B cell (primary cell): Measurements from ENCODE around the gene ITPR3. TPM values are rescaled to one million over a fixed set of nuclear protein-coding genes. Genes with fewer than 3 reads are reported as not detected.

Source experiments
- ATAC-seq: fragments of 200-7000 bp; cut with Tn5 transposase; one replicate; pipeline ENCODE4 v1.10.0; 2021; ENCODE audit warnings: low read depth, mild to moderate bottlenecking, moderate number of reproducible peaks, moderate library complexity
- CTCF ChIA-PET: fragments of 350-600 bp; sonication (Branson Sonifier 250); formaldehyde crosslinking; loops from one replicate; lab custom pipeline; 2021; ENCODE audit warnings: antibody characterized with exemption, inconsistent platforms; lab: Charles Lee
- POLR2A ChIA-PET: fragments of 350-600 bp; sonication (Branson Sonifier 250); formaldehyde crosslinking; loops from one replicate; lab custom pipeline; 2021; ENCODE audit warnings: antibody characterized with exemption; lab: Charles Lee
- DNase-seq: peaks from one replicate; pipeline ENCODE4 v3.0.0; 2013
- H2AFZ ChIP-seq: 2 replicates; pipeline ENCODE4 v1.6.1; 2012; ENCODE audit warnings: mild to moderate bottlenecking, low read depth, low read length; ENCODE audit not compliant: insufficient read depth, poor library complexity, severe bottlenecking
- H3K27ac ChIP-seq, 2 donors: 1 replicate in 1 of 2; 2 replicates in 1 of 2; pipeline ENCODE4 v1.5.1; 2012 to 2013; ENCODE audit warnings: low read length in 2 of 2, mild to moderate bottlenecking in 2 of 2, moderate library complexity in 1 of 2
- H3K27me3 ChIP-seq, 4 experiments: fragments of 200-600 bp in 1 of 4; sonication (generic) in 1 of 4; replicated peaks in 1 of 4; 1 replicate in 2 of 4; 2 replicates in 2 of 4; pipeline versions ENCODE4 v1.6.1 to v1.7.0; 2013 to 2016; ENCODE audit warnings: low read length in 3 of 4, mild to moderate bottlenecking in 2 of 4, mixed read lengths in 1 of 4, moderate library complexity in 1 of 4; ENCODE audit not compliant: insufficient read depth in 4 of 4, control insufficient read depth in 3 of 4; ENCODE audit errors: control extremely low read depth in 1 of 4
- H3K36me3 ChIP-seq, 2 experiments: replicated peaks in 1 of 2; 1 replicate in 1 of 2; 2 replicates in 1 of 2; pipeline versions ENCODE4 v1.6.1 to v1.7.1; 2013; ENCODE audit warnings: low read length in 1 of 2; ENCODE audit not compliant: insufficient read depth in 2 of 2, control insufficient read depth in 1 of 2; ENCODE audit errors: control extremely low read depth in 1 of 2, extremely low read depth in 1 of 2
- H3K4me1 ChIP-seq, 2 donors: fragments of 200-600 bp in 1 of 2; sonication (generic) in 1 of 2; 1 replicate in 1 of 2; 2 replicates in 1 of 2; pipeline versions ENCODE4 v1.5.1 to v1.6.1; 2013 to 2017; ENCODE audit warnings: low read length in 2 of 2; ENCODE audit not compliant: control insufficient read depth in 2 of 2, insufficient read depth in 2 of 2
- H3K4me2 ChIP-seq: replicated peaks from 2 replicates; pipeline ENCODE3; 2012; ENCODE audit warnings: mild to moderate bottlenecking, low read depth, low read length; ENCODE audit not compliant: poor library complexity, severe bottlenecking
- H3K4me3 ChIP-seq, 5 experiments: fragments of 200-600 bp in 1 of 5; sonication (generic) in 1 of 5; 1 replicate in 3 of 5; 2 replicates in 2 of 5; pipeline versions ENCODE4 v1.5.1 to v1.7.0; 2011 to 2016; ENCODE audit warnings: low read length in 4 of 5, mild to moderate bottlenecking in 4 of 5, low read depth in 2 of 5, control low read depth in 1 of 5, moderate library complexity in 1 of 5; ENCODE audit not compliant: insufficient read depth in 1 of 5; ENCODE audit errors: control extremely low read depth in 1 of 5, extremely low read depth in 1 of 5
- H3K79me2 ChIP-seq: fragments of 200-600 bp; sonication (generic); one replicate; pipeline ENCODE4 v1.6.0; 2016; ENCODE audit warnings: low read length; ENCODE audit not compliant: control insufficient read depth, insufficient read depth
- H3K9ac ChIP-seq: fragments of 200-600 bp; sonication (generic); 2 replicates; pipeline ENCODE4 v1.6.1; 2017; ENCODE audit warnings: mild to moderate bottlenecking, low read length, moderate library complexity
- H3K9me3 ChIP-seq, 3 donors: one replicate each; pipeline versions ENCODE4 v1.6.1 to v1.7.1; 2013; ENCODE audit warnings: low read length in 2 of 3; ENCODE audit not compliant: control insufficient read depth in 2 of 3, insufficient read depth in 1 of 3; ENCODE audit errors: control extremely low read depth in 1 of 3
- H4K20me1 ChIP-seq: 2 replicates; pipeline ENCODE4 v1.6.0; 2012; ENCODE audit warnings: mild to moderate bottlenecking, low read length; ENCODE audit not compliant: insufficient read depth, control insufficient read depth, poor library complexity, severe bottlenecking
- H3K27ac Mint-ChIP-seq: one replicate; pipeline ENCODE4 v1.8.0; 2021; ENCODE audit warnings: mixed read lengths
- H3K27me3 Mint-ChIP-seq: one replicate; pipeline ENCODE4 v1.8.0; 2021; ENCODE audit warnings: mixed read lengths
- H3K4me1 Mint-ChIP-seq: one replicate; pipeline ENCODE4 v1.8.0; 2021; ENCODE audit warnings: mixed read lengths
- H3K4me3 Mint-ChIP-seq: one replicate; pipeline ENCODE4 v1.8.0; 2021; ENCODE audit warnings: mixed read lengths
- H3K9me3 Mint-ChIP-seq: one replicate; pipeline ENCODE4 v1.8.0; 2022; ENCODE audit warnings: mixed read lengths; ENCODE audit not compliant: insufficient read depth
- EZH2 ChIP-seq: IDR thresholded peaks from 2 replicates; pipeline ENCODE4 v1.6.1; 2012; ENCODE audit warnings: borderline replicate concordance, low read depth, mild to moderate bottlenecking, moderate library complexity, low read length; ENCODE audit not compliant: insufficient read depth, poor library complexity, severe bottlenecking
- WGBS: methylation state at CpG from one replicate; pipeline ENCODE4 v1.1.5; 2013; ENCODE audit warnings: missing lambda C conversion rate; ENCODE audit not compliant: insufficient coverage; 5-methylcytosine and 5-hydroxymethylcytosine counted together
- intact Hi-C: fragments of 100-400 bp; cut with micrococcal nuclease; formaldehyde crosslinking; loops from one replicate; pipeline ENCODE4 v1.10.0; 2022
- polyA plus RNA-seq: library from polyadenylated mRNA; depleted of rRNA; stranded (reverse); fragments of >200 nt; gene quantifications from 2 replicates; pipeline ENCODE4 v1.2.3, GENCODE V29; 2012
- total RNA-seq, 2 donors: library from RNA; stranded (reverse); fragments of 120-200 nt in 1 of 2; gene quantifications; 1 replicate in 1 of 2; 2 replicates in 1 of 2; pipeline versions ENCODE4 v1.2.3 to v1.2.4, GENCODE V29; 2013 to 2022
- TF ChIP-seq, protein P1 (sequence below): fragments of 200-600 bp; IDR thresholded peaks from one replicate; pipeline ENCODE4 v1.8.0; 2022; ENCODE audit warnings: antibody characterized with exemption, mild to moderate bottlenecking

Gene ITPR3
- total and polyA plus RNA-seq, 2 donors (not counting 1 experiment from before 2014, with no cell fraction given) = 61.9 to 67.6 TPM

DNA sequence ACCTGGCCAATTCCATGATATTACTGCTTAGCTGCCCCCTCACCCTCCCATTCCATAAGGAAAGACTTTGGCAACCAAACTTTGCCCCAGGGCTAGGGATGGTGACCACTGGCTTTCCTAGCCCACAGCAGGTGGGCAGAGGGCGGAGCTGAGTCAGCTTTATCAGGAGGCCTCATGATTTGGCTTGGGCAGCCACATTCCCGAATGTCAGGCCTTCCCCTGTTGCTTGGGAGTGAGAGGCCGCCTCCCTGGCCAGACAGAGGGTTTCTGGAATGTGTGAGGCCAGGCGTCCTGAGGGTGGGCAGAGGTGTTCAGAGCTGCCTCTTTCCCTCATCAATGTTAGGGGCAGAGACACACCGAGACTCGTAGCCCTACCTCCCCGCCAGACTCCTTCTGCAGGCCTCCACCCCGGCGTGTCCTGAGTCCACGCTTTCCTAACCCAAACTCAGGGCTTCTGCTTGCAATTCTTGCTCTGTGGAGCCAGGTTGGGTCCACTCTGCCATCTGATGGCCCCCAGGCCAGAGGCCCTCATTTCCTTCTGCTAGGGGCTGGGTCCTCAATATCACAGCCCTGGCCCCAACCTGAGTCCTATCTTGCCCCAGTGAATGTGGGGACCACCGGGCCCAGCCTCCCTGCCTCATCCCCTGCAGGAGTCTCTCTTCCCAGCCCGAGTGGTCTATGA, 71.1 kb downstream of the ITPR3 start:
- TF ChIP-seq EZH2 = no peak
- TF ChIP-seq, protein P1, sequence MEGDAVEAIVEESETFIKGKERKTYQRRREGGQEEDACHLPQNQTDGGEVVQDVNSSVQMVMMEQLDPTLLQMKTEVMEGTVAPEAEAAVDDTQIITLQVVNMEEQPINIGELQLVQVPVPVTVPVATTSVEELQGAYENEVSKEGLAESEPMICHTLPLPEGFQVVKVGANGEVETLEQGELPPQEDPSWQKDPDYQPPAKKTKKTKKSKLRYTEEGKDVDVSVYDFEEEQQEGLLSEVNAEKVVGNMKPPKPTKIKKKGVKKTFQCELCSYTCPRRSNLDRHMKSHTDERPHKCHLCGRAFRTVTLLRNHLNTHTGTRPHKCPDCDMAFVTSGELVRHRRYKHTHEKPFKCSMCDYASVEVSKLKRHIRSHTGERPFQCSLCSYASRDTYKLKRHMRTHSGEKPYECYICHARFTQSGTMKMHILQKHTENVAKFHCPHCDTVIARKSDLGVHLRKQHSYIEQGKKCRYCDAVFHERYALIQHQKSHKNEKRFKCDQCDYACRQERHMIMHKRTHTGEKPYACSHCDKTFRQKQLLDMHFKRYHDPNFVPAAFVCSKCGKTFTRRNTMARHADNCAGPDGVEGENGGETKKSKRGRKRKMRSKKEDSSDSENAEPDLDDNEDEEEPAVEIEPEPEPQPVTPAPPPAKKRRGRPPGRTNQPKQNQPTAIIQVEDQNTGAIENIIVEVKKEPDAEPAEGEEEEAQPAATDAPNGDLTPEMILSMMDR = no peak
- CTCF ChIA-PET = interaction anchor here (0.6 to 3.9 kb wide), 7 partner anchors 9 to 1064 kb away, joined by 4 to 23 read pairs (median 9); no protein-coding TSS in a partner anchor
- H3K27me3 Mint-ChIP-seq = no peaks in the 10 kb centered on the region

DNA sequence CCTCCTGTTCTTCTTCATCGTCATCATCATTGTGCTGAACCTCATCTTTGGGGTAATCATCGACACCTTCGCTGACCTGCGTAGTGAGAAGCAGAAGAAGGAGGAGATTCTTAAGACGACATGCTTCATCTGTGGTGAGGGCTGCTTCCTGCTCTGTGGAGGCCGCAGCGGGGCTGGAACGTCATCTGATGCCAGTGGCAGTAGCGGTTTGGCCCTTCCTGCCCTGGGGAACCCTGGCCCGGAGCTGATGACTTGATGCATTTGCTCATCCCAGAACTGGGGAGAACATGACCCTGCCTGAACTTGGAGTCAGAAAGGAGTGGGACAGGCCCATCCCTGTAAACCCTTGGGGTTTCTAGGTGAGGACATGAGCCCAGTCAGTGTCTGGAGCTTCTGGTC, 71.6 kb downstream of the ITPR3 start:
- no peak overlapping the region for H3K4me3 ChIP-seq
- ATAC-seq = peak; percentile 71
- no peaks in the 10 kb centered on the region for H3K9me3 ChIP-seq
- Mint-ChIP-seq H3K9me3 (no peaks in the 10 kb centered on the region), H3K4me1 (peaks cover 54% of the 10 kb centered on the region), H3K4me3 (peak overlapping the region; percentile 73), H3K27me3 (no peaks in the 10 kb centered on the region), H3K27ac (peak overlapping the region; percentile 99)
- H3K79me2 ChIP-seq = no peaks in the 10 kb centered on the region
- no peaks in the 10 kb centered on the region for H4K20me1 ChIP-seq
- peak overlapping the region; percentile 88 to 91 for H3K27ac ChIP-seq
- peak overlapping the region; percentile 47 for H2AFZ ChIP-seq
- POLR2A ChIA-PET = interaction anchor here (0.6 kb wide), 1 partner anchor 435 kb away, joined by 8 read pairs; no protein-coding TSS in a partner anchor
- intact Hi-C loops = no loop called here
- 1% methylated on average over 10 of the region's 10 CpGs for WGBS
- H3K4me1 ChIP-seq = peaks cover 56 to 61% of the 10 kb centered on the region in 2 donors
- peaks cover 0 to 46% of the 10 kb centered on the region in 2 experiments for H3K36me3 ChIP-seq
- H3K4me2 ChIP-seq = peak overlapping the region; percentile 82
- peak overlapping the region; percentile 17 for H3K9ac ChIP-seq
- H3K27me3 ChIP-seq = no peaks in the 10 kb centered on the region
- TF ChIP-seq EZH2 = no peak
- TF ChIP-seq, protein P1 = no peak
- CTCF ChIA-PET = interaction anchor here (0.6 to 3.5 kb wide), 8 partner anchors 8 to 1064 kb away, joined by 3 to 15 read pairs (median 6); partner anchors contain the start of gene ITPR3
- peak; percentile 85 for DNase-seq

More for the DNA sequence above, 71.1 kb downstream of the ITPR3 start:
- no peak overlapping the region for H3K4me3 ChIP-seq
- H3K4me2 ChIP-seq = peak overlapping the region; percentile 82
- peaks cover 48% of the 10 kb centered on the region for H3K4me1 Mint-ChIP-seq
- no peak overlapping the region for H3K9ac ChIP-seq
- H3K27ac ChIP-seq = peak overlapping the region; percentile 88 to 91
- intact Hi-C loops = no loop called here
- H3K27ac Mint-ChIP-seq = peak overlapping the region; percentile 99
- H3K4me3 Mint-ChIP-seq = peak overlapping the region; percentile 73
- ATAC-seq (no peak), DNase-seq (no peak)
- peak overlapping the region; percentile 47 for H2AFZ ChIP-seq
- POLR2A ChIA-PET = interaction anchor here (0.6 kb wide), 2 partner anchors 374 to 434 kb away, joined by 4 to 8 read pairs; no protein-coding TSS in a partner anchor
- no peaks in the 10 kb centered on the region for H3K79me2 ChIP-seq
- H3K9me3 ChIP-seq = no peaks in the 10 kb centered on the region
- 87% methylated on average over 11 of the region's 12 CpGs for WGBS
- peaks cover 0 to 51% of the 10 kb centered on the region in 2 experiments for H3K36me3 ChIP-seq
- no peaks in the 10 kb centered on the region for H4K20me1 ChIP-seq
- no peaks in the 10 kb centered on the region for H3K27me3 ChIP-seq
- H3K9me3 Mint-ChIP-seq = no peaks in the 10 kb centered on the region
- peaks cover 51 to 55% of the 10 kb centered on the region in 2 donors for H3K4me1 ChIP-seq
